ENCODE results near the gene FAM171A2. TPM values are rescaled to one million over a fixed set of nuclear protein-coding genes. Genes with fewer than 3 reads are reported as not detected.
A peak's percentile ranks its signal among the peaks of the same experiment; 100 is the strongest.

The FAM171A2 gene
- total RNA-seq, 1 donor from 2014 or later: 38.6 TPM

GRCh38 chr17:44384281-44384822 is 20.7 kb upstream of the FAM171A2 start:
- no peak overlapping the region for H3K27ac ChIP-seq (ENCODE audit: low read depth, low read length)
- H3K9ac ChIP-seq (ENCODE audit: low read depth in 1 of 3, low read length in 3 of 3): peak overlapping the region in 1 of 3 donors; percentile 45
- peaks cover 32 to 52% (median 46%) of the 10 kb centered on the region in 3 donors for H3K27me3 ChIP-seq (ENCODE audit: control insufficient read depth in 3 of 3, insufficient read depth in 3 of 3, low read length in 3 of 3)
- H3K36me3 ChIP-seq (ENCODE audit: control insufficient read depth in 3 of 3, insufficient read depth in 3 of 3, low read length in 3 of 3): no peaks in the 10 kb centered on the region
- H3K4me3 ChIP-seq (ENCODE audit: low read length in 3 of 3): peak overlapping the region in 1 of 3 donors; percentile 67
- peaks cover 6 to 19% (median 11%) of the 10 kb centered on the region in 3 donors for H3K4me1 ChIP-seq (ENCODE audit: control insufficient read depth in 3 of 3, insufficient read depth in 3 of 3, low read length in 3 of 3)
- H3K9me3 ChIP-seq (ENCODE audit: control insufficient read depth in 3 of 3, low read length in 3 of 3): no peaks in the 10 kb centered on the region

- Histone ChIP-seq H3K27me3 (ENCODE audit: control insufficient read depth in 3 of 3, insufficient read depth in 3 of 3, low read length in 3 of 3) (peaks cover 32 to 52% (median 46%) of the 10 kb centered on the region in 3 donors), H3K27ac (ENCODE audit: low read depth, low read length) (no peak overlapping the region), H3K4me3 (ENCODE audit: low read length in 3 of 3) (no peak overlapping the region), H3K9ac (ENCODE audit: low read depth in 1 of 3, low read length in 3 of 3) (no peak overlapping the region), H3K36me3 (ENCODE audit: control insufficient read depth in 3 of 3, insufficient read depth in 3 of 3, low read length in 3 of 3) (no peaks in the 10 kb centered on the region), H3K4me1 (ENCODE audit: control insufficient read depth in 3 of 3, insufficient read depth in 3 of 3, low read length in 3 of 3) (peaks cover 6 to 19% (median 11%) of the 10 kb centered on the region in 3 donors), H3K9me3 (ENCODE audit: control insufficient read depth in 3 of 3, low read length in 3 of 3) (no peaks in the 10 kb centered on the region)
Observed at GRCh38 chr17:44383861-44384260, 20.2 kb upstream of the FAM171A2 start.

- Histone ChIP-seq H3K27me3 (ENCODE audit: control insufficient read depth in 3 of 3, insufficient read depth in 3 of 3, low read length in 3 of 3) (peaks cover 32 to 52% (median 46%) of the 10 kb centered on the region in 3 donors), H3K4me3 (ENCODE audit: low read length in 3 of 3) (no peak overlapping the region), H3K27ac (ENCODE audit: low read depth, low read length) (no peak overlapping the region), H3K36me3 (ENCODE audit: control insufficient read depth in 3 of 3, insufficient read depth in 3 of 3, low read length in 3 of 3) (no peaks in the 10 kb centered on the region), H3K9me3 (ENCODE audit: control insufficient read depth in 3 of 3, low read length in 3 of 3) (no peaks in the 10 kb centered on the region), H3K9ac (ENCODE audit: low read depth in 1 of 3, low read length in 3 of 3) (no peak overlapping the region), H3K4me1 (ENCODE audit: control insufficient read depth in 3 of 3, insufficient read depth in 3 of 3, low read length in 3 of 3) (peaks cover 6 to 19% (median 11%) of the 10 kb centered on the region in 3 donors)
Observed at GRCh38 chr17:44383363-44383762, 19.7 kb upstream of the FAM171A2 start.

GRCh38 chr17:44382917-44383316 is 19.3 kb upstream of the FAM171A2 start:
- Histone ChIP-seq H3K36me3 (ENCODE audit: control insufficient read depth in 3 of 3, insufficient read depth in 3 of 3, low read length in 3 of 3) (no peaks in the 10 kb centered on the region), H3K27ac (ENCODE audit: low read depth, low read length) (no peak overlapping the region), H3K4me1 (ENCODE audit: control insufficient read depth in 3 of 3, insufficient read depth in 3 of 3, low read length in 3 of 3) (peaks cover 6 to 19% (median 11%) of the 10 kb centered on the region in 3 donors), H3K27me3 (ENCODE audit: control insufficient read depth in 3 of 3, insufficient read depth in 3 of 3, low read length in 3 of 3) (peaks cover 32 to 52% (median 46%) of the 10 kb centered on the region in 3 donors), H3K4me3 (ENCODE audit: low read length in 3 of 3) (no peak overlapping the region), H3K9me3 (ENCODE audit: control insufficient read depth in 3 of 3, low read length in 3 of 3) (no peaks in the 10 kb centered on the region), H3K9ac (ENCODE audit: low read depth in 1 of 3, low read length in 3 of 3) (no peak overlapping the region)

- H3K9ac ChIP-seq (ENCODE audit: low read depth in 1 of 3, low read length in 3 of 3): no peak overlapping the region
Observed at GRCh38 chr17:44381810-44382305, 18.2 kb upstream of the FAM171A2 start.

GRCh38 chr17:44380767-44381166 is 17.1 kb upstream of the FAM171A2 start:
- H3K27me3 ChIP-seq (ENCODE audit: control insufficient read depth in 3 of 3, insufficient read depth in 3 of 3, low read length in 3 of 3): peaks cover 37 to 46% (median 45%) of the 10 kb centered on the region in 3 donors
- H3K36me3 ChIP-seq (ENCODE audit: control insufficient read depth in 3 of 3, insufficient read depth in 3 of 3, low read length in 3 of 3): no peaks in the 10 kb centered on the region
- no peaks in the 10 kb centered on the region for H3K9me3 ChIP-seq (ENCODE audit: control insufficient read depth in 3 of 3, low read length in 3 of 3)
- peaks cover 6 to 13% (median 9%) of the 10 kb centered on the region in 3 donors for H3K4me1 ChIP-seq (ENCODE audit: control insufficient read depth in 3 of 3, insufficient read depth in 3 of 3, low read length in 3 of 3)
- H3K9ac ChIP-seq (ENCODE audit: low read depth in 1 of 3, low read length in 3 of 3): no peak overlapping the region
- H3K27ac ChIP-seq (ENCODE audit: low read depth, low read length): no peak overlapping the region
- no peak overlapping the region for H3K4me3 ChIP-seq (ENCODE audit: low read length in 3 of 3)

More at GRCh38 chr17:44381810-44382305, 18.2 kb upstream of the FAM171A2 start:
- Histone ChIP-seq H3K9me3 (ENCODE audit: control insufficient read depth in 3 of 3, low read length in 3 of 3) (no peaks in the 10 kb centered on the region), H3K36me3 (ENCODE audit: control insufficient read depth in 3 of 3, insufficient read depth in 3 of 3, low read length in 3 of 3) (no peaks in the 10 kb centered on the region), H3K4me3 (ENCODE audit: low read length in 3 of 3) (no peak overlapping the region), H3K4me1 (ENCODE audit: control insufficient read depth in 3 of 3, insufficient read depth in 3 of 3, low read length in 3 of 3) (peaks cover 6 to 19% (median 11%) of the 10 kb centered on the region in 3 donors), H3K27me3 (ENCODE audit: control insufficient read depth in 3 of 3, insufficient read depth in 3 of 3, low read length in 3 of 3) (peaks cover 32 to 52% (median 48%) of the 10 kb centered on the region in 3 donors), H3K27ac (ENCODE audit: low read depth, low read length) (no peak overlapping the region)

- H3K27me3 ChIP-seq (ENCODE audit: control insufficient read depth in 3 of 3, insufficient read depth in 3 of 3, low read length in 3 of 3): peaks cover 40 to 44% (median 43%) of the 10 kb centered on the region in 3 donors
- peaks cover 3 to 6% (median 4%) of the 10 kb centered on the region in 3 donors for H3K4me1 ChIP-seq (ENCODE audit: control insufficient read depth in 3 of 3, insufficient read depth in 3 of 3, low read length in 3 of 3)
- H3K9me3 ChIP-seq (ENCODE audit: control insufficient read depth in 3 of 3, low read length in 3 of 3): no peaks in the 10 kb centered on the region
- no peaks in the 10 kb centered on the region for H3K36me3 ChIP-seq (ENCODE audit: control insufficient read depth in 3 of 3, insufficient read depth in 3 of 3, low read length in 3 of 3)
- no peak overlapping the region for H3K4me3 ChIP-seq (ENCODE audit: low read length in 3 of 3)
- no peak overlapping the region for H3K9ac ChIP-seq (ENCODE audit: low read depth in 1 of 3, low read length in 3 of 3)
- H3K27ac ChIP-seq (ENCODE audit: low read depth, low read length): no peak overlapping the region
Observed at GRCh38 chr17:44379887-44380286, 16.2 kb upstream of the FAM171A2 start.

GRCh38 chr17:44378171-44378705 is 14.6 kb upstream of the FAM171A2 start:
- H3K27ac ChIP-seq (ENCODE audit: low read depth, low read length): no peak overlapping the region
- no peaks in the 10 kb centered on the region for H3K9me3 ChIP-seq (ENCODE audit: control insufficient read depth in 3 of 3, low read length in 3 of 3)
- H3K4me1 ChIP-seq (ENCODE audit: control insufficient read depth in 3 of 3, insufficient read depth in 3 of 3, low read length in 3 of 3): peaks cover 0 to 5% (median 0%) of the 10 kb centered on the region in 3 donors
- H3K9ac ChIP-seq (ENCODE audit: low read depth in 1 of 3, low read length in 3 of 3): no peak overlapping the region
- peaks cover 34 to 41% (median 36%) of the 10 kb centered on the region in 3 donors for H3K27me3 ChIP-seq (ENCODE audit: control insufficient read depth in 3 of 3, insufficient read depth in 3 of 3, low read length in 3 of 3)
- H3K36me3 ChIP-seq (ENCODE audit: control insufficient read depth in 3 of 3, insufficient read depth in 3 of 3, low read length in 3 of 3): no peaks in the 10 kb centered on the region
- H3K4me3 ChIP-seq (ENCODE audit: low read length in 3 of 3): no peak overlapping the region

- Histone ChIP-seq H3K36me3 (ENCODE audit: control insufficient read depth in 3 of 3, insufficient read depth in 3 of 3, low read length in 3 of 3) (no peaks in the 10 kb centered on the region), H3K27me3 (ENCODE audit: control insufficient read depth in 3 of 3, insufficient read depth in 3 of 3, low read length in 3 of 3) (peaks cover 28 to 39% (median 32%) of the 10 kb centered on the region in 3 donors), H3K27ac (ENCODE audit: low read depth, low read length) (no peak overlapping the region), H3K4me3 (ENCODE audit: low read length in 3 of 3) (no peak overlapping the region), H3K9me3 (ENCODE audit: control insufficient read depth in 3 of 3, low read length in 3 of 3) (no peaks in the 10 kb centered on the region), H3K4me1 (ENCODE audit: control insufficient read depth in 3 of 3, insufficient read depth in 3 of 3, low read length in 3 of 3) (peaks cover 0 to 5% (median 0%) of the 10 kb centered on the region in 3 donors), H3K9ac (ENCODE audit: low read depth in 1 of 3, low read length in 3 of 3) (no peak overlapping the region)
Observed at GRCh38 chr17:44376779-44377178, 13.1 kb upstream of the FAM171A2 start.

- peaks cover 0 to 5% (median 0%) of the 10 kb centered on the region in 3 donors for H3K4me1 ChIP-seq (ENCODE audit: control insufficient read depth in 3 of 3, insufficient read depth in 3 of 3, low read length in 3 of 3)
- no peaks in the 10 kb centered on the region for H3K36me3 ChIP-seq (ENCODE audit: control insufficient read depth in 3 of 3, insufficient read depth in 3 of 3, low read length in 3 of 3)
- no peak overlapping the region for H3K9ac ChIP-seq (ENCODE audit: low read depth in 1 of 3, low read length in 3 of 3)
- H3K27ac ChIP-seq (ENCODE audit: low read depth, low read length): no peak overlapping the region
- no peaks in the 10 kb centered on the region for H3K9me3 ChIP-seq (ENCODE audit: control insufficient read depth in 3 of 3, low read length in 3 of 3)
- H3K4me3 ChIP-seq (ENCODE audit: low read length in 3 of 3): no peak overlapping the region
- H3K27me3 ChIP-seq (ENCODE audit: control insufficient read depth in 3 of 3, insufficient read depth in 3 of 3, low read length in 3 of 3): peaks cover 28 to 40% (median 35%) of the 10 kb centered on the region in 3 donors
Observed at GRCh38 chr17:44376124-44376523, 12.5 kb upstream of the FAM171A2 start.

All from skeletal muscle tissue (tissue), 4 donors.